ENCODE data around the gene FCSK.
"Not testable (repeated sequence)": the region's sequence is repeated elsewhere in the genome, so short reads cannot be mapped to it uniquely, and the experiment has no call there.

DNA sequence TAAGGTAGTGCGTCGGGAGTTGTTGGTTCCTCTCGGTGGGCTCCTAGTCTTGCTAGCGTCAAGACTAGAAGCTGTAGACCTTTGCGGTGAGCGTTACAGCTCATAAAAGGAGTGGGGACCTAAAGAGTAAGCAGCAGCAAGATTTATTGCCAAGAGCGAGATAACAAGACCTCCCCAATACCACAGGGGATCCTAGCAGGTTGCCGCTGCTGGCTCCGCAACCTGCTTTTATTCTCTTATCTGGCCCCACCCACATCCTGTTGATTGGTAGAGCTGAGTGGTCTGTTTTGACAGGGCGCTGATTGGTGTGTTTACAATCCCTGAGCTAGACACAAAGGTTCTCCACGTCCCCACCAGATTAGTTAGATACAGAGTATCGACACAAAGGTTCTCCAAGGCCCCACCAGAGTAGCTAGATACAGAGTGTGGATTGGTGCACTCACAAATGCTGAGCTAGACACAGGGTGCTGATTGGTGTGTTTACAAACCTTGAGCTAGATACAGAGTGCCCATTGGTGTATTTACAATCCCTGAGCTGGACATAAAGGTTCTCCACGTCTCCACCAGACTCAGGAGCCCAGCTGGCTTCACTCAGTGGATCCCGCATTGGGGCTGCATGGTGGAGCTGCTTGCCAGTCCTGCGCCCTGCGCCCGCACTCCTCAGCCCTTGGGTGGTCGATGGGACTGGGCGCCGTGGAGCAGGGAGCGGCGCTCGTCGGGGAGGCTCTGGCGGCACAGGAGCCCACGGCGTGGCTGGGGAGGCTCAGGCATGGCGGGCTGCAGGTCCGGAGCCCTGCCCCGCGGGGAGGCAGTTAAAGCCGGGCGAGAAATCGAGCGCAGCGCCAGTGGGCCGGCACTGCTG is 4.0 kb upstream of the FCSK start:
- TF ChIP-seq POLR2AphosphoS5, EP300 (IDR thresholded peaks at IDR 0.05): not testable (repeated sequence)
- TF ChIP-seq, protein P1, sequence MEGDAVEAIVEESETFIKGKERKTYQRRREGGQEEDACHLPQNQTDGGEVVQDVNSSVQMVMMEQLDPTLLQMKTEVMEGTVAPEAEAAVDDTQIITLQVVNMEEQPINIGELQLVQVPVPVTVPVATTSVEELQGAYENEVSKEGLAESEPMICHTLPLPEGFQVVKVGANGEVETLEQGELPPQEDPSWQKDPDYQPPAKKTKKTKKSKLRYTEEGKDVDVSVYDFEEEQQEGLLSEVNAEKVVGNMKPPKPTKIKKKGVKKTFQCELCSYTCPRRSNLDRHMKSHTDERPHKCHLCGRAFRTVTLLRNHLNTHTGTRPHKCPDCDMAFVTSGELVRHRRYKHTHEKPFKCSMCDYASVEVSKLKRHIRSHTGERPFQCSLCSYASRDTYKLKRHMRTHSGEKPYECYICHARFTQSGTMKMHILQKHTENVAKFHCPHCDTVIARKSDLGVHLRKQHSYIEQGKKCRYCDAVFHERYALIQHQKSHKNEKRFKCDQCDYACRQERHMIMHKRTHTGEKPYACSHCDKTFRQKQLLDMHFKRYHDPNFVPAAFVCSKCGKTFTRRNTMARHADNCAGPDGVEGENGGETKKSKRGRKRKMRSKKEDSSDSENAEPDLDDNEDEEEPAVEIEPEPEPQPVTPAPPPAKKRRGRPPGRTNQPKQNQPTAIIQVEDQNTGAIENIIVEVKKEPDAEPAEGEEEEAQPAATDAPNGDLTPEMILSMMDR (IDR thresholded peaks at IDR 0.05), result not testable (repeated sequence)
